ENCODE measurements around the gene SH3RF3.

The SH3RF3 gene

DNA sequence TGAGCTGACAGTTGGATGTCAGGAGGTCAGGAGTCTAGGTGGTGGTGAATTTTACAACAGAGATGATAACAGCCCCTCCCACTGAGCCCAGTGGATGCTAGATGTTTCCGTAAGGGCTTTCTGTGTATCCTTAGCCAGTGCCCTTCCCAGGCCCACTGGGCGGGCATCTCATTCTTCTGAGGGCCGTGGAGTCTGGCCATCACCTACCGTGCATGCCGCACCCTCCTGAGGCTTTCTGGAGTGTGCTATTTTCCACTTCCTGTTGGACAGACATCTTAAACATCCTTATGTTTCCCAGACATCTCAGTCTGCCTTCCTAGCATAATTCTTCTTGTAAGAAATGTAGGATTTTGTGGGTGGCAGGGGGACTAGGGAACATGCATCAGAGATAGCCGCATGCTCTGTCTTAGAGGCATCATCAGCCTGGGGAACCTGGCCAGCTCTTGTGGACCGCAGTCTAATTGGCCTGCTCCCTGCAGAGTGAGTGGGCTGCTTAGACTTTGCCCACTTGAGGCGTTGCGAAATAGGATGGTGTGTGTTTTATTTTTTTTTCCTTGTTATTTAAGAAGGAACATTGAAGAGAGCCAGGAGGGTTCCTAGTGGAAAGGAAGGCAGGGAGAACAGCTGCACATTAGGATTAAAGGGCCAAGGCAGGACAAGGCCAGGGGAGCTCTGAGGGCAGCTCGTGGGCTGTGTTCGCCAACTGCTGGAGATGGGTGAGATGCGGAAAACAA, 135.8 kb downstream of the SH3RF3 start:
- no peak for DNase-seq (ENCODE audit: low spot score)

- DNase-seq (ENCODE audit: low spot score), result no peak
These were observed 136.4 kb downstream of the SH3RF3 start for GRCh38 chr2:109265369-109265768.

DNA sequence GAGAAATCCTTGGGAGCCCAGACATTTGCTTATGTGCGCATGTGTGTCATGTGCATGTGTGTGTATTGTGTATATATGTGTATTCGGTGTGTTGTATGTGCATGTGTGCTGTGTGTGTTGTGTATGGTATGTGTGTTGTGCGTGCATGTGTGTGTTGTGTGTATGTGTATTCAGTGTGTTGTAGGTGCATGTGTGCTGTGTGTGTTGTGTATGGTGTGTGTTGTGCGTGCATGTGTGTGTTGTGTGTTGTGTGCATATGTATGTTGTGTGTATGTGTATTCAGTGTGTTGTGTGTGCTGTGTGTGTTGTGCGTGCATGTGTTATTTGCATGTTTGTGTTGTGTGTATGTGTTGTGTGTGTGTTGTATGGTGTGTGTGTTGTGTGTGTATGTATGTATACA, 136.9 kb downstream of the SH3RF3 start:
- DNase-seq (ENCODE audit: low spot score), result no peak

DNA sequence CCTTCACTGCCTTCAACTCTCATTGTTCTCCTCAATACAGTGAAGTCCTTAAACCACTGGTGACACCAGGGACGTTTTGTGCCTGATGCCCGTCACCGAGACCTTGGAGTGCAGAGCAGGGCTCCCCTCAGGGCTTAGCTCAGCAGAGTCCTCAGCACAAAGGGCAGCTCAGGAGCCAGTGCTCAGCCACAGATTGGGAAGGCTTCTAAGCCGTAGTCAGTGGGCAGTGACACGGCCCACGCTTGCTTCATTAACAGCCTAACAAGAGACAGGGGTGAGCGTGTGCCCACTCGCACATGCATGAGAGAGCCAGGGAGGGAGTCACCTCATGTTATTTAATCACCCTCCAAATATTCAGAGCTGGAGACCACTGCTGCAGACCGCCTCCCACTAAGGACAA, 137.5 kb downstream of the SH3RF3 start:
- DNase-seq (ENCODE audit: low spot score), result no peak

DNA sequence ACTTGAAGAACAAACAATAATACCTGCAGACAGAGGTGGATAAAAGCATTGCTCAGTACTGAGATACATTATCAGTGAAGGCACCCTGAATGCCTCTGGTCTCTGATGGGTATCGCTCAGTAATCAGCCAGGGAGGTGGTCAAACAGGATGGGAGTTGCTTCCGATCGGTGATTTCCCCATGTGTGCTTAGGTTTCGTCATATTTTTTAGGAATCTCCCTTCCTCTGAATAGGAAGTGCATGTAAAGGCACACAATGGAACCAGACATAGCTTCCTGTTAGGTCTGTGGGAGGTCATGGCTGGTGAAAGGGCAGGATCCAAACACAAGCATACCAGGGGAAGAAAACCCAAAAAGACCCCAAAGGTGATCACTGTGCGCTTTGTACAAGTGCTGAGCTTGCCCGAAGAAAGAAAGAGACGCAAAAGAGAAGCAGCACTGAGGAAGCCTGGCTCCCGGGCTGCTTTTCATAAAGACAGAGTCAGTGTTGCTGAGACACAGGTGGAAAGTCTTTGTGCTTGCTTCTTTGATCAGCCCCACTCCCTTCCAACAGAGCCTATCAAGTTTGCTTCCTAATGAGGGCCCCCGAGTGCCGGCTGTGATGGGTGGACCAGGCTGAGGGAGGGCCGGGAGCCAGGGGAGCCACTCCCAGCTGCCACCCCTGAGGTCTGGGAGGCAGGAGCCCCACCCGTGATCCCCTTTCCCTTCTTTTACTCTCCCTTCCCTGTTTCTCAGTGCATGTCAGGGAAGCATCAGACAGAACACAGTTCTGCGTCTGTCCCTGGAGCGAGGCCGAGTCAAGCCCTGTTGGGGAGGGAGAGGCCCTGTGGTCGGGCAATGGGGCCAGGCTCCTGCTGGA, 138.2 kb downstream of the SH3RF3 start:
- no peak for DNase-seq (ENCODE audit: low spot score)

DNA sequence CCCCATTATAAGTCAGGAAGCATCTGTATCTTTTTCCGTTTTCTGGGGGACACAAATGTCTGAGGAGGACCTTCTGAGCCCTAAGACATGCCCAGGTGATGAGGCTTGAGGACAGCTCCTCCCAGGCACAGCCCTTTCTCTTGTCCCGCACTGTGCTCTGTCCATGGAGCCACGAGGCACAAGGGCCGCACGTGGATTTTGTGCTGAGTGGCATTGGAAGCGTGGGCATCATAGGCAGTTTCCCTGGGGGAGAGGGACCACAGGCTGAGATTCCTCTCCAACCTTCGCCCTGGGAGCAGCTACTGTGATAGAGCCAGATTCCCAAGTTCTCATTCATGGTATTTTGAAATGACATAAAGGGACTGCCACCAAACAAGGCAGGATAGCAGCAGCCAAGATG, 139.9 kb downstream of the SH3RF3 start:
- no peak for DNase-seq (ENCODE audit: low spot score)

- DNase-seq (ENCODE audit: low spot score), result no peak
These were observed 140.9 kb downstream of the SH3RF3 start for GRCh38 chr2:109269706-109270504.

GRCh38 chr2:109270505-109271312, 141.7 kb downstream of the SH3RF3 start:
- no peak for DNase-seq (ENCODE audit: low spot score)

DNA sequence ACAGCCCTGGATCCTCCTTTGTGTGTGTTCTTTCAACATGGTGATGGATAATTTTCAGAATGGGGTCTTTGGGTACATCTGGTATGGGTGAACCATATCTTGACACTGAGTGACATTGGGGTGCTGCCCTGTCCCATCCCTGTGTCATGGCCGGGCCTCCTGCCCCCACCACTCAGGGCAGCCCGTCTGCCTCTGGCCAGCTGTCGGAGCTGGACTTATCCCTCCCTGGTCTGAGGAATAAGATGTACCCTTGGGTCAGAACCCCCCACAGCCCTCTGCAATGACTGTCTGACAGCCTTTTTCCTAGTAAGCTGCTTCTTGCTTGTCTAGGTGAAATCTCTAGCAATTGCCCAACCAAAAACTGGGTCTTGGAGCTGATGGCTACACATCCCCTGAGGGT, 142.9 kb downstream of the SH3RF3 start:
- no peak for DNase-seq (ENCODE audit: low spot score)

DNA sequence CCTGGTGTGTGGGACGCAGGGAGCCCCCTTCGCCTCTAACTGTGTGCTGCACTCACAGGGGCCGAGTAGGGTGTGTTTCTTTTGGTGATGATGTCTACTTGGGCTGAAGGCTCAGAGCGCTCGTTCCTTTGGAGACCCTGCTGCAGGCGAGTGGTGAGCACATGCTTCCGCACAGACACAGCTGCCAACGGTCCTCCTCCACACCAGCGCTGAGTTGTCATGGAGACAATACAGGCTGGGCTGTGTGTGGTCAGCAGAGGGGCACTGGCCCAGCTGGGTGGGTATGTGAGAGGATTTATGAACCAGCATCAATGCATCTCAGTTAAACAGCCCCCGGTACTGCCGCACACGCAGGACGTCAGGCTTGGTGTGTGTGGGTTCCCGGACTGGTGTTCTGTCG, 143.5 kb downstream of the SH3RF3 start:
- no peak for DNase-seq (ENCODE audit: low spot score)

DNA sequence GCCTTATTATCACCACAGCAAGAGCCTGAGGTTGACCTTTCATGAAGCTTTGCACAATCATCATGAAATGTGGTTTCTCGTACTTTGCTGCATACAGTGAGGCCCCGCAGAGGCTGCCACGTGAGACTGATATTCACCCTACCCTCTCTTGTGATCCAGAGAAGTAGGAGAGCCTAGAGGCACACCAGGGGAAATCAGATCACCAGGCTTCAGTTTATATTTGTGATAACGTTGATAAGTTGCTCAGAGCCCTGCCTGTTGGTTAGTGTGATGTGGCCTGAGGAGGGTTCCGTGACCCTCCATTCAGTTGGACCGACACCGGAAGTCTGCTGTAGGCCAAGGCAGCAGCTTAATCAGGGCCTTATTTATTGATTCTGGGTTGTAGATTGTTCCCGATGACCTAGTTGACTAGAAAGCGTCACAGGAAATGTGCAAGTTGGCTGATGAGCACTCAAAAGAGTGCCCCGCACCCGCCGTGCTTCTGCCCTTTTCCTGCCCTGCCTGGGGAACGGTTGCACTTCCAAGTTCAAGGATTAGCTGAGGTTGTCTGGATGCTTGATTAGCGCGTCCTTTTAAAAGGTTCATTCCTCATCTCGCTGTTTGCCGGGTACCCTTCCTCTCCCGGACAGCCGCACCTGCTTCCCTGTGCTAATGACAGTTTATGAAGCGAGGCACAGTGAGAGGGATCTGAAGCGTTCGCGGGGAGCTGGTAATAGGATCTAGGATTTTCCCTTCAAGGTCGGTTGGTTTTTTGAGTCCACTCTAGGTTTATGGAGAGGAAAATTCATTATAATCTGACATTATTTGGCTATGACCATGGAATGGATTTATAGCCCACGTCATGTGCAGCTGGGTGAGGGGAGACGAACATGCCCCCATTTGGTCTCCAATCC, 146.4 kb downstream of the SH3RF3 start:
- DNase-seq (ENCODE audit: low spot score), result no peak

- no peak for DNase-seq (ENCODE audit: low spot score)
These were observed 148.4 kb downstream of the SH3RF3 start for GRCh38 chr2:109277406-109277805.

GRCh38 chr2:109279243-109279860, 150.3 kb downstream of the SH3RF3 start:
- DNase-seq (ENCODE audit: low spot score), result no peak

- no peak for DNase-seq (ENCODE audit: low spot score)
These were observed 151.8 kb downstream of the SH3RF3 start for GRCh38 chr2:109280804-109281203.

DNA sequence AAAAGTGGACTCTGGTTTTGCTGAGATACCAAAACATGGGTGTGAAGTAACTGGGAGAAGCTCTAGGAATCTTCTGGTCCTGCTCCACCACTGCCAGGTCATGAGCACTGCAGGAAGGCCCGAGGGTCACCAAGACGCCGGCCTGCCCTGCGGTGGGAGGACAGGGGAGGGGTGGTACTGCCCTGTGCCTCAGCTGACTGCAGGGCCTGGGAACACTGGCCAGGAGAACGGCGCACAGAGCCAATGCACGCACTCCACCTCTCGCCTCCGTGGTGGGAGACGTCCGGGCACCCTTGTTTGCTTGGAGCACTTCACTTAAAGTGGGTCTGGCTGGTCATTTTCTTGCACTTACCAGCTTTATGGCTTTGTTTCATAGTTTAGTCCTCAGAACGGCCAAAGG, 153.4 kb downstream of the SH3RF3 start:
- DNase-seq (ENCODE audit: low spot score), result no peak

- DNase-seq (ENCODE audit: low spot score), result no peak
These were observed 153.9 kb downstream of the SH3RF3 start for GRCh38 chr2:109282865-109283264.

- no peak for DNase-seq (ENCODE audit: low spot score)
These were observed 155.8 kb downstream of the SH3RF3 start for GRCh38 chr2:109284826-109285225.

GRCh38 chr2:109285244-109285651, 156.2 kb downstream of the SH3RF3 start:
- no peak for DNase-seq (ENCODE audit: low spot score)

DNA sequence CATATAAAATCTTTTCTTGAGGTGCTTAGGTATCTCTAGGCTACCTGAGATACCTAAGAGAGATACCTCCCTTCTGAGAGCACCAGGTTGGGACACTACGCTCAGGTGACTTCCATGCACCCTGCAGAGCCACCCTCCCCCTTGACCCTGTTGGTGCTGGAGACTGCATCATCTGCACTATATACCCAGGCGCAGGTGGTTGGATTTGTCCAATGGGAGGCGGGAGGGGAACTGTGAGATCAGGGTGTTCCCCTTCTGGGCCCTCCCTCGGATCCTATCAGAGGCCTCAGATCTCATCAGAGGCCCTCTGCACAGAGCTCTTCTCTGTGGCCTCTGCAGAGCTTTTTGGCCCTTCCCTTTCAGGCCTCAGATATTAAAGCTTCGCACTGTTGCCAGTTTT, 158.4 kb downstream of the SH3RF3 start:
- no peak for DNase-seq (ENCODE audit: low spot score)

GRCh38 chr2:109287838-109288237, 158.8 kb downstream of the SH3RF3 start:
- no peak for DNase-seq (ENCODE audit: low spot score)
